K562 (cell line): ENCODE results near the gene CCDC174. TPM values are rescaled to one million over a fixed set of nuclear protein-coding genes. Genes with fewer than 3 reads are reported as not detected.

Experiments
- ATAC-seq: fragments of 200-7000 bp; cut with Tn5 transposase; 3 replicates; pipeline ENCODE4 v1.9.1; 2020; ENCODE audit warnings: moderate library complexity
- BruUV-seq: library from RNA; stranded (reverse); fragments of 400-500 nt; replicated peaks from 2 replicates; lab custom pipeline; 2021; lab: Mats Ljungman, UMichigan
- CTCF ChIA-PET: fragments of 300-600 bp; formaldehyde crosslinking; extraction: SDS; loops from one replicate; lab custom pipeline; 2021; ENCODE audit warnings: low intra/inter-chr PET ratio; lab: Yijun Ruan, JAX
- POLR2A ChIA-PET: fragments of 300-600, 350-650 bp; sonication (Branson Sonifier 250); formaldehyde crosslinking; extraction: SDS; loops from one replicate; lab custom pipeline; 2021; ENCODE audit warnings: antibody characterized with exemption, inconsistent platforms; lab: Yijun Ruan, JAX
- DNase-seq, 4 experiments: peaks; one replicate each; pipeline versions ENCODE4 v3.0.0 to v3.0.0-alpha.2; 2011 to 2018; ENCODE audit warnings: low spot score in 3 of 4, mixed read lengths in 3 of 4; ENCODE audit errors: extremely low read depth in 1 of 4
- FAIRE-seq: peaks from 2 replicates; lab custom pipeline; 2011; peaks lifted over from hg19 to GRCh38; lab: Jason Lieb, UNC
- H2AFZ ChIP-seq: 2 replicates; pipeline ENCODE4 v1.6.0; 2011; ENCODE audit warnings: low read depth, low read length, control low read depth, inconsistent platforms
- H3K27ac ChIP-seq: fragments of 200-600 bp; 3 replicates; pipeline ENCODE4 v1.8.0; 2011; ENCODE audit warnings: low read depth, mild to moderate bottlenecking, control low read depth, inconsistent platforms, low read length, moderate library complexity, mixed read lengths; ENCODE audit errors: extremely low read depth
- H3K27me3 ChIP-seq, 2 experiments: fragments of 300-600 bp in 1 of 2; 2 replicates in 1 of 2; 3 replicates in 1 of 2; pipeline versions ENCODE4 v1.6.0 to v1.8.0; 2011; ENCODE audit warnings: inconsistent platforms in 2 of 2, low read length in 2 of 2, mild to moderate bottlenecking in 1 of 2, mixed read lengths in 1 of 2, moderate library complexity in 1 of 2; ENCODE audit not compliant: control insufficient read depth in 2 of 2, insufficient read depth in 2 of 2
- H3K36me3 ChIP-seq: fragments of 300-600 bp; 3 replicates; pipeline ENCODE4 v1.8.0; 2011; ENCODE audit warnings: mild to moderate bottlenecking, low read length, inconsistent platforms; ENCODE audit not compliant: control insufficient read depth, insufficient read depth
- H3K4me1 ChIP-seq, 2 experiments: fragments of 200-600 bp in 1 of 2; replicated peaks in 1 of 2; 2 replicates in 1 of 2; 3 replicates in 1 of 2; pipeline versions ENCODE4 v1.5.1 to v1.8.0; 2011; ENCODE audit warnings: inconsistent platforms in 2 of 2, low read length in 2 of 2, mild to moderate bottlenecking in 1 of 2, mixed read lengths in 1 of 2, moderate library complexity in 1 of 2; ENCODE audit not compliant: control insufficient read depth in 2 of 2, insufficient read depth in 2 of 2
- H3K4me2 ChIP-seq: 2 replicates; pipeline ENCODE4 v1.6.1; 2011; ENCODE audit warnings: low read length, control low read depth, inconsistent platforms, mixed read lengths; ENCODE audit not compliant: insufficient read depth
- H3K4me3 ChIP-seq: fragments of 200-600 bp; sonication (generic), shearing (Covaris generic); 2 replicates; pipeline ENCODE4 v1.5.1; 2016; ENCODE audit warnings: control low read depth, inconsistent platforms
- H3K79me2 ChIP-seq: fragments of 200-600 bp; 3 replicates; pipeline ENCODE4 v1.8.0; 2011; ENCODE audit warnings: low read length, inconsistent platforms; ENCODE audit not compliant: control insufficient read depth, insufficient read depth
- H3K9ac ChIP-seq, 2 experiments: 2 replicates each; pipeline versions ENCODE4 v1.6.0 to v1.6.1; 2011; ENCODE audit warnings: low read depth in 2 of 2, low read length in 2 of 2, control low read depth in 1 of 2, inconsistent platforms in 1 of 2, mild to moderate bottlenecking in 1 of 2, mixed read lengths in 1 of 2; ENCODE audit not compliant: insufficient read depth in 1 of 2
- H3K9me1 ChIP-seq: one replicate; pipeline ENCODE4 v1.6.0; 2011; ENCODE audit warnings: inconsistent platforms, mild to moderate bottlenecking, low read length, moderate library complexity; ENCODE audit not compliant: control insufficient read depth, insufficient read depth
- H3K9me3 ChIP-seq: replicated peaks from 2 replicates; pipeline ENCODE4 v1.5.1; 2011; ENCODE audit warnings: low read depth, low read length, inconsistent platforms; ENCODE audit not compliant: control insufficient read depth, insufficient read depth
- H4K20me1 ChIP-seq: replicated peaks from 2 replicates; pipeline ENCODE4 v1.6.1; 2011; ENCODE audit warnings: low read length, inconsistent platforms, mixed read lengths; ENCODE audit not compliant: control insufficient read depth, insufficient read depth
- FOSL1 ChIP-seq: fragments of 200-800 bp; sonication (Bioruptor generic); conservative IDR thresholded peaks from 2 replicates; pipeline ENCODE4 v1.6.1; 2016; ENCODE audit warnings: missing genetic modification characterization, missing compliant biosample characterization
- MEIS2 ChIP-seq: fragments of 450-650 bp; IDR thresholded peaks from 2 replicates; pipeline ENCODE4 v1.6.1; 2014; ENCODE audit warnings: mild to moderate bottlenecking; ENCODE audit not compliant: partially characterized antibody
- PBX2 ChIP-seq, 2 experiments: IDR thresholded peaks in 1 of 2; conservative IDR thresholded peaks in 1 of 2; 2 replicates each; pipeline ENCODE4 v1.6.1; 2016; ENCODE audit warnings: low read depth in 2 of 2, mild to moderate bottlenecking in 1 of 2, missing compliant biosample characterization in 1 of 2, missing genetic modification characterization in 1 of 2, moderate library complexity in 1 of 2
- PKNOX1 ChIP-seq: fragments of 450-650 bp; IDR thresholded peaks from 2 replicates; pipeline ENCODE4 v1.6.1; 2016
- SIX5 ChIP-seq, 2 experiments: IDR thresholded peaks; 2 replicates each; pipeline ENCODE4 v1.6.1; 2011; ENCODE audit warnings: low read length in 2 of 2, borderline replicate concordance in 1 of 2, low read depth in 1 of 2, mild to moderate bottlenecking in 1 of 2, moderate library complexity in 1 of 2; ENCODE audit not compliant: insufficient read depth in 1 of 2
- SPI1 ChIP-seq: IDR thresholded peaks from 2 replicates; pipeline ENCODE4 v1.6.1; 2011; ENCODE audit warnings: low read depth, low read length, control low read depth, borderline replicate concordance
- USF2 ChIP-seq: sonication (generic); formaldehyde crosslinking; IDR thresholded peaks from 2 replicates; pipeline ENCODE4 v1.5.0; 2020; ENCODE audit warnings: missing genetic modification reagents
- ZSCAN32 ChIP-seq: fragments of 450-650 bp; formaldehyde crosslinking; IDR thresholded peaks from 2 replicates; pipeline ENCODE4 v1.4.0; 2020; ENCODE audit warnings: mild to moderate bottlenecking, moderate library complexity
- whole genome bisulfite sequencing: fragments of 100-300 bp; shearing (Covaris generic); methylation state at CpG from one replicate; pipeline ENCODE4 v1.1.6; 2016; ENCODE audit warnings: low coverage, mixed read lengths; ENCODE audit not compliant: insufficient coverage; ENCODE audit errors: missing lambda C conversion rate; 5-methylcytosine and 5-hydroxymethylcytosine counted together
- in situ Hi-C: fragments of 300-500 bp; cut with MboI; formaldehyde crosslinking; loops from 4 replicates; pipeline ENCODE4 v1.15.0; 2018; ENCODE audit warnings: inconsistent platforms, mixed read lengths
- intact Hi-C: fragments of 100-400 bp; cut with micrococcal nuclease; formaldehyde crosslinking; loops from 2 replicates; pipeline ENCODE4 v1.14.2; 2022
- polyA plus RNA-seq, 8 experiments: library from polyadenylated mRNA; depleted of rRNA in 4 of 8; stranded (reverse) in 5 of 8; unstranded in 3 of 8; fragments of >200 nt; fragmentation: Nextera tagmentation in 2 of 8; fragmentation: Illumina TruSeq in 1 of 8; extraction: Ambion mirVana in 2 of 8; extraction: Trizol in 1 of 8; gene quantifications; 2 replicates each; pipeline versions ENCODE4 v1.2.1 to v1.2.3, GENCODE V29; 2011 to 2014; ENCODE audit warnings: inconsistent platforms in 1 of 8, missing spikeins in 1 of 8
- total RNA-seq, 7 experiments: library from RNA; depleted of rRNA in 6 of 7; stranded (reverse); fragments of >200 nt in 6 of 7; fragmentation: Illumina TruSeq in 2 of 7; extraction: Trizol in 2 of 7; gene quantifications; 2 replicates each; pipeline versions ENCODE4 v1.2.1 to v1.2.3, GENCODE V29; 2011 to 2021; ENCODE audit warnings: low replicate concordance in 1 of 7

Gene CCDC174
- total and polyA plus RNA-seq, 9 of the 15 experiments (the other 6 are each of a cell fraction or from before 2014, with no cell fraction given): 7.4 to 41.0 (median 28.5) TPM

- Histone ChIP-seq H3K79me2 (no peaks in the 10 kb centered on the region), H2AFZ (no peak overlapping the region), H4K20me1 (no peaks in the 10 kb centered on the region; the same call in 1 of the 2 replicates), H3K4me3 (no peak overlapping the region), H3K9me1 (no peaks in the 10 kb centered on the region), H3K4me1 (peaks cover 0 to 13% of the 10 kb centered on the region in 2 experiments; a peak in 2 of 5 replicates), H3K36me3 (no peaks in the 10 kb centered on the region), H3K4me2 (no peak overlapping the region), H3K9me3 (no peaks in the 10 kb centered on the region), H3K9ac (no peak overlapping the region)
- WGBS: 9% methylated on average over 5 of the region's 5 CpGs
- in situ Hi-C loops: no loop called here
- intact Hi-C loops: no loop called here
- POLR2A ChIA-PET: interaction anchor here (0.6 to 1.1 kb wide), 6 partner anchors 9 to 334 kb away, joined by 3 to 5 read pairs (median 4); no protein-coding TSS in a partner anchor
- FAIRE-seq (no peak), DNase-seq (peak in 1 of 4 experiments; percentile 22)
- BruUV-seq: no TSS peak
- no peak for TF ChIP-seq USF2
- peak; percentile 84 for TF ChIP-seq PKNOX1
- no peak for TF ChIP-seq PBX2 (CRISPR knock-in tag; IDR thresholded peaks at IDR 0.05; ENCODE audit: low read depth)
- peak; percentile 83 for TF ChIP-seq PBX2 (tag; conservative IDR thresholded peaks at IDR 0.05; ENCODE audit: low read depth)
- no peak for TF ChIP-seq SIX5 (IDR thresholded peaks at IDR 0.05; ENCODE audit: borderline replicate concordance in 1 of 2, insufficient read depth in 1 of 2, low read depth in 1 of 2, low read length in 2 of 2)
- TF ChIP-seq ZSCAN32 (CRISPR knock-in tag): no peak
- no peak for TF ChIP-seq SPI1
- peak; percentile 91 for TF ChIP-seq MEIS2
- 0 out of 2 replicates have a peak, but pooled peaks have one; percentile 21 for TF ChIP-seq FOSL1 (tag)
- TF ChIP-seq, all 486 proteins: peak for 4
- CTCF ChIA-PET: no interaction called here
- peak; percentile 61 for ATAC-seq
- H3K27ac ChIP-seq: no peak overlapping the region
- peaks cover 5 to 54% of the 10 kb centered on the region in 2 experiments; a peak in 4 of 5 replicates for H3K27me3 ChIP-seq
Observed at GRCh38 chr3:14605067-14605466, 46.5 kb upstream of the CCDC174 start.
